K562 (cell line): ENCODE results near the gene EPS8. TPM values are rescaled to one million over a fixed set of nuclear protein-coding genes. Genes with fewer than 3 reads are reported as not detected.

ENCODE experiments used
- ATAC-seq: fragments of 200-7000 bp; cut with Tn5 transposase; 3 replicates; pipeline ENCODE4 v1.9.1; 2020; ENCODE audit warnings: moderate library complexity
- BruUV-seq: library from RNA; stranded (reverse); fragments of 400-500 nt; replicated peaks from 2 replicates; lab custom pipeline; 2021; lab: Mats Ljungman, UMichigan
- CTCF ChIA-PET: fragments of 300-600 bp; formaldehyde crosslinking; extraction: SDS; loops from one replicate; lab custom pipeline; 2021; ENCODE audit warnings: low intra/inter-chr PET ratio; lab: Yijun Ruan, JAX
- POLR2A ChIA-PET: fragments of 300-600, 350-650 bp; sonication (Branson Sonifier 250); formaldehyde crosslinking; extraction: SDS; loops from one replicate; lab custom pipeline; 2021; ENCODE audit warnings: antibody characterized with exemption, inconsistent platforms; lab: Yijun Ruan, JAX
- DNase-seq, 4 experiments: peaks; one replicate each; pipeline versions ENCODE4 v3.0.0 to v3.0.0-alpha.2; 2011 to 2018; ENCODE audit warnings: low spot score in 3 of 4, mixed read lengths in 3 of 4; ENCODE audit errors: extremely low read depth in 1 of 4
- FAIRE-seq: peaks from 2 replicates; lab custom pipeline; 2011; peaks lifted over from hg19 to GRCh38; lab: Jason Lieb, UNC
- H2AFZ ChIP-seq: 2 replicates; pipeline ENCODE4 v1.6.0; 2011; ENCODE audit warnings: low read depth, low read length, control low read depth, inconsistent platforms
- H3K27ac ChIP-seq: fragments of 200-600 bp; 3 replicates; pipeline ENCODE4 v1.8.0; 2011; ENCODE audit warnings: low read depth, mild to moderate bottlenecking, control low read depth, inconsistent platforms, low read length, moderate library complexity, mixed read lengths; ENCODE audit errors: extremely low read depth
- H3K27me3 ChIP-seq, 2 experiments: fragments of 300-600 bp in 1 of 2; 2 replicates in 1 of 2; 3 replicates in 1 of 2; pipeline versions ENCODE4 v1.6.0 to v1.8.0; 2011; ENCODE audit warnings: inconsistent platforms in 2 of 2, low read length in 2 of 2, mild to moderate bottlenecking in 1 of 2, mixed read lengths in 1 of 2, moderate library complexity in 1 of 2; ENCODE audit not compliant: control insufficient read depth in 2 of 2, insufficient read depth in 2 of 2
- H3K36me3 ChIP-seq: fragments of 300-600 bp; 3 replicates; pipeline ENCODE4 v1.8.0; 2011; ENCODE audit warnings: mild to moderate bottlenecking, low read length, inconsistent platforms; ENCODE audit not compliant: control insufficient read depth, insufficient read depth
- H3K4me1 ChIP-seq, 2 experiments: fragments of 200-600 bp in 1 of 2; replicated peaks in 1 of 2; 2 replicates in 1 of 2; 3 replicates in 1 of 2; pipeline versions ENCODE4 v1.5.1 to v1.8.0; 2011; ENCODE audit warnings: inconsistent platforms in 2 of 2, low read length in 2 of 2, mild to moderate bottlenecking in 1 of 2, mixed read lengths in 1 of 2, moderate library complexity in 1 of 2; ENCODE audit not compliant: control insufficient read depth in 2 of 2, insufficient read depth in 2 of 2
- H3K4me2 ChIP-seq: 2 replicates; pipeline ENCODE4 v1.6.1; 2011; ENCODE audit warnings: low read length, control low read depth, inconsistent platforms, mixed read lengths; ENCODE audit not compliant: insufficient read depth
- H3K4me3 ChIP-seq: fragments of 200-600 bp; sonication (generic), shearing (Covaris generic); 2 replicates; pipeline ENCODE4 v1.5.1; 2016; ENCODE audit warnings: control low read depth, inconsistent platforms
- H3K79me2 ChIP-seq: fragments of 200-600 bp; 3 replicates; pipeline ENCODE4 v1.8.0; 2011; ENCODE audit warnings: low read length, inconsistent platforms; ENCODE audit not compliant: control insufficient read depth, insufficient read depth
- H3K9ac ChIP-seq, 2 experiments: 2 replicates each; pipeline versions ENCODE4 v1.6.0 to v1.6.1; 2011; ENCODE audit warnings: low read depth in 2 of 2, low read length in 2 of 2, control low read depth in 1 of 2, inconsistent platforms in 1 of 2, mild to moderate bottlenecking in 1 of 2, mixed read lengths in 1 of 2; ENCODE audit not compliant: insufficient read depth in 1 of 2
- H3K9me1 ChIP-seq: one replicate; pipeline ENCODE4 v1.6.0; 2011; ENCODE audit warnings: inconsistent platforms, mild to moderate bottlenecking, low read length, moderate library complexity; ENCODE audit not compliant: control insufficient read depth, insufficient read depth
- H3K9me3 ChIP-seq: replicated peaks from 2 replicates; pipeline ENCODE4 v1.5.1; 2011; ENCODE audit warnings: low read depth, low read length, inconsistent platforms; ENCODE audit not compliant: control insufficient read depth, insufficient read depth
- H4K20me1 ChIP-seq: replicated peaks from 2 replicates; pipeline ENCODE4 v1.6.1; 2011; ENCODE audit warnings: low read length, inconsistent platforms, mixed read lengths; ENCODE audit not compliant: control insufficient read depth, insufficient read depth
- HDAC8 ChIP-seq: fragments of 450-650 bp; IDR thresholded peaks from 2 replicates; pipeline ENCODE4 v1.6.1; 2016; ENCODE audit warnings: mild to moderate bottlenecking, missing genetic modification characterization, moderate library complexity, missing compliant biosample characterization
- RBM14 ChIP-seq: fragments of 200-400 bp; formaldehyde crosslinking; IDR thresholded peaks from 2 replicates; pipeline ENCODE4 v1.6.1; 2018; ENCODE audit warnings: low read depth, mild to moderate bottlenecking, low read length, moderate library complexity, borderline replicate concordance; ENCODE audit not compliant: insufficient read depth
- SLC30A9 ChIP-seq: fragments of 250-450 bp; sonication (Bioruptor Pico); IDR thresholded peaks from 2 replicates; pipeline ENCODE4 v1.8.0; 2022; ENCODE audit warnings: mild to moderate bottlenecking, moderate library complexity
- ZNF175 ChIP-seq: fragments of 200-800 bp; sonication (Bioruptor generic); IDR thresholded peaks from 2 replicates; pipeline ENCODE4 v1.6.1; 2016; ENCODE audit warnings: low read depth, mild to moderate bottlenecking, missing genetic modification characterization, missing compliant biosample characterization
- WGBS: fragments of 100-300 bp; shearing (Covaris generic); methylation state at CpG from one replicate; pipeline ENCODE4 v1.1.6; 2016; ENCODE audit warnings: low coverage, mixed read lengths; ENCODE audit not compliant: insufficient coverage; ENCODE audit errors: missing lambda C conversion rate; 5-methylcytosine and 5-hydroxymethylcytosine counted together
- in situ Hi-C: fragments of 300-500 bp; cut with MboI; formaldehyde crosslinking; loops from 4 replicates; pipeline ENCODE4 v1.15.0; 2018; ENCODE audit warnings: inconsistent platforms, mixed read lengths
- intact Hi-C: fragments of 100-400 bp; cut with micrococcal nuclease; formaldehyde crosslinking; loops from 2 replicates; pipeline ENCODE4 v1.14.2; 2022
- polyA plus RNA-seq, 8 experiments: library from polyadenylated mRNA; depleted of rRNA in 4 of 8; stranded (reverse) in 5 of 8; unstranded in 3 of 8; fragments of >200 nt; fragmentation: Nextera tagmentation in 2 of 8; fragmentation: Illumina TruSeq in 1 of 8; extraction: Ambion mirVana in 2 of 8; extraction: Trizol in 1 of 8; gene quantifications; 2 replicates each; pipeline versions ENCODE4 v1.2.1 to v1.2.3, GENCODE V29; 2011 to 2014; ENCODE audit warnings: inconsistent platforms in 1 of 8, missing spikeins in 1 of 8
- total RNA-seq, 7 experiments: library from RNA; depleted of rRNA in 6 of 7; stranded (reverse); fragments of >200 nt in 6 of 7; fragmentation: Illumina TruSeq in 2 of 7; extraction: Trizol in 2 of 7; gene quantifications; 2 replicates each; pipeline versions ENCODE4 v1.2.1 to v1.2.3, GENCODE V29; 2011 to 2021; ENCODE audit warnings: low replicate concordance in 1 of 7
- TF ChIP-seq, protein P1 (sequence below): conservative IDR thresholded peaks from 2 replicates; pipeline ENCODE4 v1.6.1; 2011; ENCODE audit warnings: low read depth, mild to moderate bottlenecking, low read length; ENCODE audit not compliant: control insufficient read depth

EPS8 gene
- total and polyA plus RNA-seq, 9 of the 15 experiments (the other 6 are each of a cell fraction or from before 2014, with no cell fraction given) = 0.10 to 1.9 (median 0.33) TPM

DNA sequence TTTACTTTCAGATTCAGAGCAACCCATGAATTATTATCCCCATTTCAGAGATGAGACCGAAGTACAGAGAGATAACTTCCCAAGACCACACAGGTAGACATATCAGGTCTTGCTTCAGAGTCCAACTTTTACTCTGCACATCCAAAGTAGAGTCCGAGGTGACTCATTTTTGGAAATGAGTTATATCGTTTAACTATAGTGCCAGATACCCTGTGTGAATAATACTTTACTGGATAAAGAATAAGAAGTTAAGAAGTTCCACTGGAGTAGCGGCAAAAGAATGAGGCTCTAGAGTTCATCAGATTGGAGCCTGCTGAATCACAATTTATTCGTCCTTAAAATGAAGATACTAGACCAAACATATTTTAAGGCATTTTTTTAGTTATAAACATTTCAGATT is 124.7 kb downstream of the EPS8 start:
- H3K9ac ChIP-seq = no peak overlapping the region
- H4K20me1 ChIP-seq = no peaks in the 10 kb centered on the region
- H3K27me3 ChIP-seq = no peaks in the 10 kb centered on the region
- no peak overlapping the region for H2AFZ ChIP-seq
- FAIRE-seq (no peak), DNase-seq (no peak), ATAC-seq (no peak)
- no peaks in the 10 kb centered on the region for H3K79me2 ChIP-seq
- no peaks in the 10 kb centered on the region for H3K9me1 ChIP-seq
- ChIA-PET CTCF (no interaction called here), POLR2A (no interaction called here)
- no peaks in the 10 kb centered on the region; the same call in 1 of the 2 replicates for H3K9me3 ChIP-seq
- no peak overlapping the region for H3K27ac ChIP-seq
- no TSS peak for BruUV-seq
- in situ Hi-C loops = no loop called here
- no peaks in the 10 kb centered on the region for H3K4me1 ChIP-seq
- H3K36me3 ChIP-seq = no peaks in the 10 kb centered on the region
- intact Hi-C loops = no loop called here
- no peak overlapping the region for H3K4me2 ChIP-seq
- WGBS = 2% methylated on average over 4 of the region's 5 CpGs
- TF ChIP-seq SLC30A9 (no peak), RBM14 (no peak), HDAC8 (tag) (no peak), ZNF175 (CRISPR knock-in tag) (no peak)
- TF ChIP-seq, protein P1, sequence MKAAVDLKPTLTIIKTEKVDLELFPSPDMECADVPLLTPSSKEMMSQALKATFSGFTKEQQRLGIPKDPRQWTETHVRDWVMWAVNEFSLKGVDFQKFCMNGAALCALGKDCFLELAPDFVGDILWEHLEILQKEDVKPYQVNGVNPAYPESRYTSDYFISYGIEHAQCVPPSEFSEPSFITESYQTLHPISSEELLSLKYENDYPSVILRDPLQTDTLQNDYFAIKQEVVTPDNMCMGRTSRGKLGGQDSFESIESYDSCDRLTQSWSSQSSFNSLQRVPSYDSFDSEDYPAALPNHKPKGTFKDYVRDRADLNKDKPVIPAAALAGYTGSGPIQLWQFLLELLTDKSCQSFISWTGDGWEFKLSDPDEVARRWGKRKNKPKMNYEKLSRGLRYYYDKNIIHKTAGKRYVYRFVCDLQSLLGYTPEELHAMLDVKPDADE = no peak
- no peak overlapping the region for H3K4me3 ChIP-seq
